ENCODE data around the gene OR56A3.

OR56A3 gene

DNA sequence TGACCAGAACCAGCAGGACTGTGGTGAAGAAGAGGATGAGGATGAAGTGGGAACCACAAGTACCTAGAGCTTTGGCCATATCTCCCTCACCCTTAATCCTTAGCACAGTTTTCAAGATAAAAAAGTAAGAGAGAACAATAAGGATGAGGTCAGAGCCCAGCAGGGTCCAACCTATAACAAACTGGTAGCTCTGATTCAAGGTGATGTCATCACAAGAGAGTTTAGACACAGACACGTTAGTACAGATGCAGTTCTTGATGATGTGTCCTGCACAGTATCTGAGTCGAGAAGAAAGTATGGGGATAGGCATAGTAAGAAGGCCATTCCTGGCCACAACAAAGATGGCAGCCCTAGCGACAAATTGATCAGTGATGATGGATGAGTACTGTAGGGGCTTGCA, 25.7 kb downstream of the OR56A3 start:
- DNase-seq (ENCODE audit: low spot score) = no peak
- no peak overlapping the region for H3K27ac ChIP-seq
- H3K4me3 ChIP-seq = no peak overlapping the region
- TF ChIP-seq, protein P1, sequence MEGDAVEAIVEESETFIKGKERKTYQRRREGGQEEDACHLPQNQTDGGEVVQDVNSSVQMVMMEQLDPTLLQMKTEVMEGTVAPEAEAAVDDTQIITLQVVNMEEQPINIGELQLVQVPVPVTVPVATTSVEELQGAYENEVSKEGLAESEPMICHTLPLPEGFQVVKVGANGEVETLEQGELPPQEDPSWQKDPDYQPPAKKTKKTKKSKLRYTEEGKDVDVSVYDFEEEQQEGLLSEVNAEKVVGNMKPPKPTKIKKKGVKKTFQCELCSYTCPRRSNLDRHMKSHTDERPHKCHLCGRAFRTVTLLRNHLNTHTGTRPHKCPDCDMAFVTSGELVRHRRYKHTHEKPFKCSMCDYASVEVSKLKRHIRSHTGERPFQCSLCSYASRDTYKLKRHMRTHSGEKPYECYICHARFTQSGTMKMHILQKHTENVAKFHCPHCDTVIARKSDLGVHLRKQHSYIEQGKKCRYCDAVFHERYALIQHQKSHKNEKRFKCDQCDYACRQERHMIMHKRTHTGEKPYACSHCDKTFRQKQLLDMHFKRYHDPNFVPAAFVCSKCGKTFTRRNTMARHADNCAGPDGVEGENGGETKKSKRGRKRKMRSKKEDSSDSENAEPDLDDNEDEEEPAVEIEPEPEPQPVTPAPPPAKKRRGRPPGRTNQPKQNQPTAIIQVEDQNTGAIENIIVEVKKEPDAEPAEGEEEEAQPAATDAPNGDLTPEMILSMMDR (IDR thresholded peaks at IDR 0.05) = no peak

DNA sequence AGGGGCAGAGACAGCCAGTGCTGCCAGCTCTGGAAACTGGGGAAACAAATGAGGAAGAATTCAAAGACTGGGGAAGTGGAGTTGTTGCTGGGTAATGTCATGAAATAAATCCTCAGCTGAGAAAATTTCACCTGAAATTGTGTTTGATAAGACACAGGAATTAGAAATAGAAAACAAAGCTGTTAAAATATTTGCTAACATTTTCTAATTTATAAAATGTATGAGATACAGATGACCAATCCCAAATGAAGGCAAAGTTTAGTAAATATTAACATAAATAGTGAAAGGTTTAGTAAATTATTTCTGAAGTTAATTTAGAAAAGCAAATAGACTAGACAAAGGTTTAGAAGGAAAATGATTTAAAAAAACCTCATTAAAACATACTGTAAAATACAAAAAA, 26.3 kb downstream of the OR56A3 start, which contains the start of gene OR56A5:
OR56A5 (minus strand) TSS at position 101 of the 400 bp plus-strand sequence; CDS start at position 101, 0 bp downstream.
- TF ChIP-seq, protein P1 (IDR thresholded peaks at IDR 0.05) = no peak
- no peak within 1 kb of the TSS for H3K27ac ChIP-seq
- no peak within 1 kb of the TSS for H3K4me3 ChIP-seq
- no peak for DNase-seq (ENCODE audit: low spot score)

DNA sequence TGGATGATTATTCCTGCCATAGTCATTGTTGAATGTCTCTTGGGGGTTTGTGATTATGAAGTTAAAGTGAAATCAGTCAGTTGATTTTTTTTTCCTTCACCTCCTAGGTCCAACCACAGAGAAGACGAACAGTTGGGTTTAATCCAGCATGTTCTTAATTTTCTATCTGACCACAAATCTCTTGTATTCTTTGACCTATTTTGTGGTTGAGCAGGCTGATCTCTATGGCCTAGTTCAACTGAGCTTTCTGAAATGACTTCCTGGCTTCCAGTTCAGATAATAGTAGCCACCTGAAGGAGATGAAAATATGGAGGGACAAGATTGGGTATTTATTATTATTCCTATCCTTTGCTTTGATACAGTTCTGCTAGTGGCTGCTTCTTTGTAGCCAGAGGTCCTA, 31.5 kb downstream of the OR56A3 start:
- H3K27ac ChIP-seq = no peak overlapping the region
- no peak overlapping the region for H3K4me3 ChIP-seq
- TF ChIP-seq, protein P1 (IDR thresholded peaks at IDR 0.05) = no peak
- DNase-seq (ENCODE audit: low spot score) = no peak

DNA sequence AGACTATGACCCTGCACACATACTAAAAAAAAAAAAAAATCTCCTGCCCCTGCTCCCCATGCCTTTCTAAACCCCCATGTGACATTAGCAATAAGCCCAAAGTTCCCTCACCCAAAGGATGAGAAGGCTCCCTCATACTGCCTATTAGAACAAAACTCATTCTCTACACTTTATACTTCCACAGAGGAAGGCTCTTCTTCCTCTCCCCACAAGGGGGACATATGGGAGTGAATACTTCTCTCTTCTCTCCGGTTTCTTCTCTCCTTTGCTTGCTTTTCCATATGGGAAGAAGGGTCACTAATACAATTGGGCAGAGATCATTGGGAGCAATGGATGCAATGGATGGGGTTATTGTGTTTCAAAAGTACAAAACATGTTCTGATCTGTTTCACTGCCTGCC, 41.4 kb downstream of the OR56A3 start:
- TF ChIP-seq, protein P1 (IDR thresholded peaks at IDR 0.05) = no peak
- Histone ChIP-seq H3K4me3 (no peak overlapping the region), H3K27ac (no peak overlapping the region)
- DNase-seq (ENCODE audit: low spot score) = no peak

DNA sequence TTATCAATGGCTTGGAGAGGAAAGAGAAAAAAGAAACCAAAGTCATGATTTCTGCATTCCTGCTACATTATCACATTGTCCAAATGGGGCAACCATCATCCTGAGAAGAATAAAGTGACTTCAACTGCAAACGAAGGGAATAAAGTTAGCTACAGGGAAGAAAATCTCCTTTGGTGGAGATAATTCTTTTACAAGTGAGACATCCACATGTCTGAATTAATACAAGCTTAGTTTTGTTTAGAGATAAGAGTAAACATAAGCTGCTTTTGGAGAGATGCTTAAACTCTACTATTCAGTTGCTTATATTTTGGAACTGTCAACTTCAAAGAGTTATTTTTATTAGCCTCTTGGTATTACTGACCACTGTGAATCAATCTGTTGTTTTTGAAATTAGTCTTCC, 44.8 kb downstream of the OR56A3 start, which contains the start of gene OR52L1:
OR52L1 (minus strand) TSS at position 101 of the 400 bp plus-strand sequence; CDS start at position 46, 55 bp downstream.
- DNase-seq (ENCODE audit: low spot score) = no peak
- Histone ChIP-seq H3K27ac (no peak within 1 kb of the TSS), H3K4me3 (no peak within 1 kb of the TSS)
- TF ChIP-seq, protein P1 (IDR thresholded peaks at IDR 0.05) = no peak

DNA sequence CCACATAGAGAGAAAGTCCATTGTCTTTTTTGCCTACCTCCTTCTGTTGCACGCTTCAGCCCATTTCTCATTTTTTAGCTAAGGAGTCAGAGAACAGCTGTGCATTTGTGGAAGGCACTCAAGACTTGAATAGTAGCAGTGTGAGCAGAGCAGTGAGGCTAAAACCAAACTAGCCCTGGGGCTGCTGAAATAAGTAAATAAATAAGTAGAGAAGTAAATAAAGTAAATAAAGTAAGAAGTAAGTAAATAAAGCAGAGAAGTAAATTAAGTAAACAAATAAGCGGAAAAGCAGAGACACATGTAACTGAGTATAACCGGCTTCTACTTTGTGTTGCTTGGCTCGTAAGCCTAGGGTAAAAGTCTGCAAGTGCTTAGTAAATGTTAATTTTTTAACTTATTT, 47.2 kb downstream of the OR56A3 start:
- H3K4me3 ChIP-seq = no peak overlapping the region
- TF ChIP-seq, protein P1 (IDR thresholded peaks at IDR 0.05) = no peak
- DNase-seq (ENCODE audit: low spot score) = no peak
- no peak overlapping the region for H3K27ac ChIP-seq

DNA sequence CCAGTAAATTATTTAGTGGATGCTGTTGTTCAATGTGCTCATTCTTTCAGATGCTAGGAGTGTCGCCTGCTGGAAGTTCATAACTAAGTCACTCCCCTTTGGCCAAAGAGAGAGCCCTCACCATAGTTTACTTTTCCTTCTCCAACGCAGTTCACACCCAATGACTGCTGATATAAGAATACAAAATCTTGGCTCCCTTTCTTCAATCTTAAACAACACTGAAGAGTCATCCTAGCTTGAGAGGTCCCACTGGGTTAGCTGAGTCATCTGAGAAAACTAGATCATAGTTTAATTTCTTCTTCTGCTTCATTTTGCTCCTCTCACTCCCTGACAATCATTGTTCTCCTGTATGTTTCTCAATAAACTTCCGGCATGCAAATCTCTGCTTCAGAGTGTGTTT, 50.1 kb downstream of the OR56A3 start:
- TF ChIP-seq, protein P1 (IDR thresholded peaks at IDR 0.05) = no peak
- DNase-seq (ENCODE audit: low spot score) = no peak
- Histone ChIP-seq H3K27ac (no peak overlapping the region), H3K4me3 (no peak overlapping the region)
